ENCODE results near the gene SPTBN5. TPM values are rescaled to one million over a fixed set of nuclear protein-coding genes. Genes with fewer than 3 reads are reported as not detected.

The SPTBN5 gene
- total RNA-seq, 2 experiments from 2014 or later: 0.03 to 0.17 TPM

DNA sequence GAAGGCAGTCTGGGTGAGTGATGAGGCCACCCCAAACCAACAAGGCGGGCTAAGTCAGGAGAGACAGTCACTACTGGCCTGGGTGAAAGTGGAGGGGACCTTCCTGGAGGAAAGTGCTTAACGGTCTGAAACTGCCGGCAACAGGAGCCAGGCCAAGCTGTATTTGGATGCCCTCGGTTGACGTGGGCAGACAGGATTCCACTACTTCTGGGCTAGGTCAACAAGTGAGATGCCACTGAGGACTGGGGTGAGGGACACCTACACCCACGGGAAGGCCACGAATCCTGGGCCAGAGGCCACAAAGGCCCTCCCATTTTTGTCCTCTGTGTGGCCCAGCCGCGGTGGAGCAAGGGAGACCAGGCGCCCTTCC, 12.3 kb downstream of the SPTBN5 start:
- Histone ChIP-seq H3K4me3 (ENCODE audit: low read depth, low read length, poor library complexity, severe bottlenecking) (no peak overlapping the region), H2AFZ (ENCODE audit: low read length) (no peak overlapping the region), H3K9me3 (ENCODE audit: low read length) (no peaks in the 10 kb centered on the region), H3K9me2 (ENCODE audit: insufficient read depth, low read length) (no peaks in the 10 kb centered on the region), H3K36me3 (ENCODE audit: insufficient read depth, low read length) (no peaks in the 10 kb centered on the region), H3K27ac (ENCODE audit: low read depth, low read length, poor library complexity, severe bottlenecking) (no peak overlapping the region), H4K20me1 (ENCODE audit: insufficient read depth, low read length) (no peaks in the 10 kb centered on the region), H3K79me2 (ENCODE audit: insufficient read depth, low read depth, low read length) (no peaks in the 10 kb centered on the region), H3K4me1 (ENCODE audit: insufficient read depth, low read length, poor library complexity, severe bottlenecking) (no peaks in the 10 kb centered on the region), H3K4me2 (ENCODE audit: low read length) (no peak overlapping the region)
- POLR2A ChIA-PET: no interaction called here
- intact Hi-C loops (cut with micrococcal nuclease; ENCODE audit: unreplicated experiment): no loop called here
- TF ChIP-seq, protein P1, sequence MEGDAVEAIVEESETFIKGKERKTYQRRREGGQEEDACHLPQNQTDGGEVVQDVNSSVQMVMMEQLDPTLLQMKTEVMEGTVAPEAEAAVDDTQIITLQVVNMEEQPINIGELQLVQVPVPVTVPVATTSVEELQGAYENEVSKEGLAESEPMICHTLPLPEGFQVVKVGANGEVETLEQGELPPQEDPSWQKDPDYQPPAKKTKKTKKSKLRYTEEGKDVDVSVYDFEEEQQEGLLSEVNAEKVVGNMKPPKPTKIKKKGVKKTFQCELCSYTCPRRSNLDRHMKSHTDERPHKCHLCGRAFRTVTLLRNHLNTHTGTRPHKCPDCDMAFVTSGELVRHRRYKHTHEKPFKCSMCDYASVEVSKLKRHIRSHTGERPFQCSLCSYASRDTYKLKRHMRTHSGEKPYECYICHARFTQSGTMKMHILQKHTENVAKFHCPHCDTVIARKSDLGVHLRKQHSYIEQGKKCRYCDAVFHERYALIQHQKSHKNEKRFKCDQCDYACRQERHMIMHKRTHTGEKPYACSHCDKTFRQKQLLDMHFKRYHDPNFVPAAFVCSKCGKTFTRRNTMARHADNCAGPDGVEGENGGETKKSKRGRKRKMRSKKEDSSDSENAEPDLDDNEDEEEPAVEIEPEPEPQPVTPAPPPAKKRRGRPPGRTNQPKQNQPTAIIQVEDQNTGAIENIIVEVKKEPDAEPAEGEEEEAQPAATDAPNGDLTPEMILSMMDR (conservative IDR thresholded peaks at IDR 0.05; ENCODE audit: low read length): no peak
- TF ChIP-seq EZH2phosphoT487 (IDR thresholded peaks at IDR 0.05; ENCODE audit: borderline replicate concordance, low read depth, low read length): no peak
- BruUV-seq (replicated peaks): no TSS peak
- CTCF ChIA-PET (ENCODE audit: unreplicated experiment): interaction anchor here (0.6 kb wide), 1 partner anchor 115 kb away, joined by 3 read pairs; no protein-coding TSS in a partner anchor
- DNase-seq (ENCODE audit: low spot score): no peak

DNA sequence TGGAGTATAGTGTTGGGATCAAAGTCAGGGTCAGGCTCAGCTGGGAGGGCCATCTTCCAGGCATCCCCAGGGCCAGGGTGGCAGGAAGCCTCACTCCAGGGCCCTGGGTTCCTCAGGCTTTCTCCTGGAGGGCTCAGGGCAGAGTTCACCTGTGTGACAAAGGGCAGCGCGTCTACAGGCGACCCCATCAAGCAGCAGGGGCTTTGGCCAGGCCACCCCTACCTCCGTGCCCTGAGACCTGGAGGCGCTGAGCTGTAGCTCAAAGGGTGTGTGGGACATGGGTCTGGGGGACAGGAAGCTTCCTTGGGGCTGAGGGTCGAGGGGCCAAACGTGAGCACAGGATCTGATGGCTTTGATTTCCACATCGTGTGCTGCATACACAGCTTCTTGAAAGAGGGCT, 12.8 kb downstream of the SPTBN5 start:
- Histone ChIP-seq H3K4me2 (ENCODE audit: low read length) (no peak overlapping the region), H3K79me2 (ENCODE audit: insufficient read depth, low read depth, low read length) (no peaks in the 10 kb centered on the region), H4K20me1 (ENCODE audit: insufficient read depth, low read length) (no peaks in the 10 kb centered on the region), H3K4me1 (ENCODE audit: insufficient read depth, low read length, poor library complexity, severe bottlenecking) (no peaks in the 10 kb centered on the region), H3K9me3 (ENCODE audit: low read length) (no peaks in the 10 kb centered on the region), H3K36me3 (ENCODE audit: insufficient read depth, low read length) (no peaks in the 10 kb centered on the region), H3K4me3 (ENCODE audit: low read depth, low read length, poor library complexity, severe bottlenecking) (no peak overlapping the region), H2AFZ (ENCODE audit: low read length) (no peak overlapping the region), H3K9me2 (ENCODE audit: insufficient read depth, low read length) (no peaks in the 10 kb centered on the region), H3K27ac (ENCODE audit: low read depth, low read length, poor library complexity, severe bottlenecking) (no peak overlapping the region)
- TF ChIP-seq, protein P1 (conservative IDR thresholded peaks at IDR 0.05; ENCODE audit: low read length): no peak
- TF ChIP-seq EZH2phosphoT487 (IDR thresholded peaks at IDR 0.05; ENCODE audit: borderline replicate concordance, low read depth, low read length): no peak
- intact Hi-C loops (cut with micrococcal nuclease; ENCODE audit: unreplicated experiment): no loop called here
- BruUV-seq (replicated peaks): no TSS peak
- ChIA-PET CTCF (ENCODE audit: unreplicated experiment) (interaction anchor here (0.6 kb wide), 1 partner anchor 115 kb away, joined by 3 read pairs; no protein-coding TSS in a partner anchor), POLR2A (no interaction called here)
- no peak for DNase-seq (ENCODE audit: low spot score)

DNA sequence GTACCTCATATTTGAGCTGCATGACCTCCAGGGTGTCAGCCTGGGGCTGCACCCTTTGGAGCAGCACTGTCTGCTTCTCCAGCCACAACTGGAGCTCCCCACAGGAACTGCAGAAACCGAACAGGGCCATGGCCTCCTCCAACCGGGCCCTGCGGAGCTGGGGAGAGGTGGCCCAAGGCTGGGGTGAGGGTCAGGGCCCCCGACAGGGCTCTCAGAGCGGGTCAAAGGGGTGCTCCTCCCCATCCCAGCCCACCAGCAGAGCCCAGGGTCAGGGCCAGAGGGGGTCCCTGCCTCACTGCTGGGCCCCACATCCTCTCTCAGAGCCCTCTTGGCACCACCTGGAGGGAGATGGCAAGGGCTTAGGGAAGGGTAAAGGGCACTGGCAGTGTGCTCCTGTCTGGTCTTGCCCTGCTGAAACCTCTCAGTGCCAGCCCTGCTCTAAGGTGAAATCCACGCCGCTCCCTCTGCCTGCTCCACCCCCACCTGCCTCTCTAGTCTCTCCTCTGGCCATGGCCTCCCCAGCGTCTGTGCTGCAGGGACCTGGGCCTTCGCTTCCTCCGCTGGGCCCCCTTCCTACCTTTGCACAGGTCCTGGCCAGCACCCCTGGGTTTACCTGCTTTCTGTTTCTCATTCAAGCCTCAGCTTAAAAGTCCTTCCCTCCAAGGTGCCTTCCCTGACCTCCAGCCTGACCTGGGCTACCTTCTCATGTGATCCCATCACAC, 13.5 kb downstream of the SPTBN5 start:
- no TSS peak for BruUV-seq (replicated peaks)
- no peaks in the 10 kb centered on the region for H4K20me1 ChIP-seq (ENCODE audit: insufficient read depth, low read length)
- H2AFZ ChIP-seq (ENCODE audit: low read length): no peak overlapping the region
- H3K79me2 ChIP-seq (ENCODE audit: insufficient read depth, low read depth, low read length): no peaks in the 10 kb centered on the region
- intact Hi-C loops (cut with micrococcal nuclease; ENCODE audit: unreplicated experiment): no loop called here
- no peaks in the 10 kb centered on the region for H3K9me2 ChIP-seq (ENCODE audit: insufficient read depth, low read length)
- DNase-seq (ENCODE audit: low spot score): no peak
- H3K36me3 ChIP-seq (ENCODE audit: insufficient read depth, low read length): no peaks in the 10 kb centered on the region
- H3K4me3 ChIP-seq (ENCODE audit: low read depth, low read length, poor library complexity, severe bottlenecking): no peak overlapping the region
- no peaks in the 10 kb centered on the region for H3K4me1 ChIP-seq (ENCODE audit: insufficient read depth, low read length, poor library complexity, severe bottlenecking)
- ChIA-PET CTCF (ENCODE audit: unreplicated experiment) (no interaction called here), POLR2A (no interaction called here)
- H3K4me2 ChIP-seq (ENCODE audit: low read length): no peak overlapping the region
- H3K27ac ChIP-seq (ENCODE audit: low read depth, low read length, poor library complexity, severe bottlenecking): no peak overlapping the region
- H3K9me3 ChIP-seq (ENCODE audit: low read length): no peaks in the 10 kb centered on the region
- TF ChIP-seq, protein P1 (conservative IDR thresholded peaks at IDR 0.05; ENCODE audit: low read length): no peak
- no peak for TF ChIP-seq EZH2phosphoT487 (IDR thresholded peaks at IDR 0.05; ENCODE audit: borderline replicate concordance, low read depth, low read length)
